Suppressor macrophage treated with lipopolysaccharide for 4 hours (primary cell): ENCODE results near the gene MIA2.
"Not testable (repeated sequence)": the region's sequence is repeated elsewhere in the genome, so short reads cannot be mapped to it uniquely, and the experiment has no call there.

Experiments used
- DNase-seq: peaks from one replicate; pipeline ENCODE4 v3.0.0-alpha.2; 2020

Gene MIA2

DNA sequence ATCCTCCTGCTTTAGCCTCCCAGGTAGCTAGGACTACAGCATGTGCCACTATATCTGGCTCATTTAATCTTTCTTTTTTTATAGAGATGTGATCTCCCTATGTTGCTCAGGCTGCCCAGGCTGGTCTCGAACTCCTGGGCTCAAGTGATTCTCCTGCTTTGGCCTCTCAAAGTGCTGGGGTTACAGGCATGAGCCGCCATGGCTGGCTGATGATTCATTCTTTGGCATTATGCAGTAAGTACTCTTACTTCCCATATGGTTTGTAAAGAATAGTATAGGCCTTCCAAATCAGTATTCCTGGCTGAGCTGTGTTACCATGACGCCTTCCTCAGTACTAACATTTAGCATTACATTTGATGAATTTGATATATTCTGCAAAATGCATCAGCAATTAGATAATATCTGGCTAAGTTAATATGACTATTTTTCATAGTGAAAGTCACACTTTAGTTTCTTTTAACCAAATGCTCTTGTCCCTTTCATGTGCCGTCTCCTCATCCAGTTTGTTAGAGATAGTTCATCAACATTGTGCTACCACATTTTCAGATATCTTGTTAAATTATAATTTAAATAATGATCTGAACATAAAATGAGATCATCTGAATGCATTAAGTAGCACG, 3.2 kb upstream of the MIA2 start:
- peak; percentile 7 for DNase-seq

- DNase-seq = peak; percentile 72
Observed at GRCh38 chr14:39231751-39232553, 1.8 kb upstream of the MIA2 start.

- peak; percentile 77 for DNase-seq
Observed at GRCh38 chr14:39232554-39233415, 930 bp upstream of the MIA2 start.

DNA sequence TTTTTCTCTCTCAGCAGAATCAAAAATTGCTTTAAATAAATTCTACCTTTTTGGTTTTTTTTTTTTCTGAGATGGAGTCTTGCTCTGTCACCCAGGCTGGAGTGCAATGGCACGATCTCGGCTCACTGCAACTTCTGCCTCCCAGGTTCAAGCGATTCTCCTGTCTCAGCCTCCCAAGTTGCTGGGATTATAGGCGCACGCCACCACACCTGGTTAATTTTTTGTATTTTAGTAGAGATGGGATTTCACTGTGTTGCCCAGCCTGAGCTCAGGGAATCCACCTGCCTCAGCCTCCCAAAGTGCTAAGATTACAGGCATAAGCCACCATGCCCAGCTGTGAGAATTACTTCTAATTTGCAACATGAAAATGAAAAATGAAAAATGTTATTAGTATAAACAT, 1.3 kb downstream of the MIA2 start:
- DNase-seq = not testable (repeated sequence)

- DNase-seq = not testable (repeated sequence)
Observed at GRCh38 chr14:39235466-39235865, 1.8 kb downstream of the MIA2 start.

GRCh38 chr14:39240769-39241168, 7.1 kb downstream of the MIA2 start:
- DNase-seq = no peak

GRCh38 chr14:39241637-39242036, 7.9 kb downstream of the MIA2 start:
- no peak for DNase-seq

DNA sequence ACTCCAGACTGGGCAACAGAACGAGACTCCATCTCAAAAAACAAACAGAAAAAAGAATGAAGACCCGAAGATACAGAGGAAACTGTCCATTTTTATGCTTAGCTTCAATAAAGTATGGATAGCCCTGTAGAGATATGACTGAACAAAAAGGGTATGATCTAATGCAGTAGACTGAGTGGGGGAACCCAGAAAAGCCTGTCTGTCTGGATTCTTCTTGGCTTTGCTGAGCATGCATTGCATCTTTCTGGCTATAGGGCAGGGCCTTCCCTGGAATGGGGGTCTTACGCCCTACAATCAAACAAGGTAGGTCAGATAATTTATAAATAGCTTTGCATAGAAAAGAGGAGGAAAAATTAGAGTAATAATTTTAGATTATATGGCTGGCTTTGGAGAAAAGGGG, 10.1 kb downstream of the MIA2 start:
- DNase-seq = no peak

DNA sequence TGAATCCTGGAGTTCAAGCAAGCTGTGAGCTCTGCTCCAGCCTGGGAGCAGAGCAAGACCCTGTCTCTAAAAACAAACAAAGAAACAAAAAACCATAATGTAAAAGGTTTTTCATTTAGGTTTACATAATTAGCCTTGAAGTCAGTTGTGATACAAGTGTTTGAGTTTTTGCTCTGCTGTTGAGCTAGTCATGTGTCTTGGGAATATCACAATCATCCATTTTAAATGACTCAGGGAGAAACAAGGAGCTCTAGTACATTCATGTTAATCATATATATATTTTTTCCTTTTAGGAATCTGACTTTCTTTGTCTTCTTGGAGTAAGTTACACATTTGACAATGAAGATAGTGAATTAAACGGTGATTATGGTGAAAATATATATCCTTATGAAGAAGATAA, 12.9 kb downstream of the MIA2 start:
- no peak for DNase-seq

- no peak for DNase-seq
Observed at GRCh38 chr14:39247256-39247655, 13.5 kb downstream of the MIA2 start.

DNA sequence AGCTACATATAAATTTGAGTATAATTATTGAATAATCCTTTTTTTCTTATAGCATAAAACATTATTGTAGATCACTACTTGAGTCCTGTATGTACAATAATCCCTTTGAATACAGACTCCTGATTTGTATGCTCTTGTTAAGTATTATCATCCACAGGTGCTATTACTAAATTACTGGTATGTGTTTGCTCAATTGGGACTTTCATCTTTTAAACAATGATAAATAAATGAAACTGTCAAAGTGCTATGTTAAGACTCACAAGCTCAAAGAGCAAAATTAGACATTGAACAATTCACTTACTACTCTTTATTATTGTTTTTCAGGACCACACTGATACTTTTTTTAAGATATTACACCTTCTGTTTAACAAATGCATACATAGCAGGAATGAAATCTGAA, 17.8 kb downstream of the MIA2 start:
- no peak for DNase-seq

DNA sequence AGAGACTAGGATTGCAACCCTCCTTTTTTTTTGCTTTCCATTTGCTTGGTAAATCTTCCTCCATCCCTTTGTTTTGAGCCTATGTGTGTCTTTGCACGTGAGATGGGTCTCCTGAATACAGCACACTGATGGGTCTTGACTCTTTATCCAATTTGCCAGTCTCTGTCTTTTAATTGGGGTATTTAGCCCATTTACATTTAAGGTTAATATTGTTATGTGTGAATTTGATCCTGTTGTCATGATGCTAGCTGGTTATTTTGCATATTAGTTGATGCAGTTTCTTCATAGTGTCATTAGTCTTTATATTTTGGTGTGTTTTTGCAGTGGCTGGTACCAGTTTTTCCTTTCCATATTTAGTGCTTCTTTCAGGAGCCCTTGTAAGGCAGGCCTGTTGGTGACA, 23.7 kb downstream of the MIA2 start:
- DNase-seq = not testable (repeated sequence)

GRCh38 chr14:39258782-39259545, 25.2 kb downstream of the MIA2 start:
- no peak for DNase-seq

GRCh38 chr14:39260161-39260560, 26.4 kb downstream of the MIA2 start:
- DNase-seq = not testable (repeated sequence)

DNA sequence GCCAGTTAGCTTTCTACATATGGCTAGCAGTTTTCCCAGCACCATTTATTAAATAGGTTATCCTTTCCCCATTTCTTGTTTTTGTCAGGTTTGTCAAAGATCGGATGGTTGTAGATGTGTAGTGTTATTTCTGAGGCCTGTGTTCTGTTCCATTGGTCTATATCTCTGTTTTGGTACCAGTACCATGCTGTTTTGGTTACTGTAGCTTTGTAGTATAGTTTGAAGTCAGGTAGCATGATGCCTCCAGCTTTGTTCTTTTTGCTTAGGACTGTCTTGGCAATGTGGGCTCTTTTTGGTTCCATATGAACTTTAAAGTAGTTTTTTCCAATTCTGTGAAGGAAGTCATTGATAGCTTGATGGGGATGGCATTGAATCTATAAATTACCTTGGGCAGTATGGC, 28.5 kb downstream of the MIA2 start:
- DNase-seq = not testable (repeated sequence)

- DNase-seq = no peak
Observed at GRCh38 chr14:39264057-39264456, 30.3 kb downstream of the MIA2 start.

- no peak for DNase-seq
Observed at GRCh38 chr14:39264558-39264957, 30.8 kb downstream of the MIA2 start.

GRCh38 chr14:39265033-39265432, 31.3 kb downstream of the MIA2 start:
- DNase-seq = peak; percentile 17

DNA sequence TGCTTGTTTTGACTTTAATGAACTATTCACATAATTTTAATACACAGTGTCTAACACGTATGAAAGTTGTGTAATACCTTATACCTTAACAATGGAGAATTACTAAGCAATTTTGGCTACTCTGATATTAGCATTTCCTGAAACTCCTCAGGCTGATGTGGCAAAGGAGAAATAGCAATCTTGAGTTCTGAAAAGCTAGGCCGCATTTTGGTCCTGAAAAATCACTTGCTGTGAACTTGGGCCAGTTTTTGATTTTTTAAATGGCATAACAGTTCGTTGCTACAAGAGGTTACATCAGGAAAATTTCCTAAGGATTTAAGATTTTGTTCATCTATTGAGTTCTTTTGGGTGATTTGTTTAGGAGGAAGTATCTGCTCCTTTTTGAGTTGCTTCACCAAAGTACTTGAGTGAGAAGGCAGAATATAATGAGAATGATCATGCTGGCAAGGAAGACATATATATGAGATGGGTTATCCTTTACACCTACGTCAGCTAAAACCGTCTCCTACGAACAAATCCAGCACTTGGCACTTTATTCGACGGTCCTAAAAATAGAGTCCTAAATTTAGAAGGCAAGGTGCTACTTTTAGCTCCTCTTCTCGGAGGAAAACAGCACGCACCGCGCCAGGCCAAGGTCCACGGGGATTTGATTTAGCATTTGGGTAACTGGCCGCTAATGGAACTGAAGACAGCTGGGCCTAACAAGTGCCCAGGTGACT, 32.2 kb downstream of the MIA2 start:
- peak; percentile 31 for DNase-seq

- DNase-seq = no peak
Observed at GRCh38 chr14:39266525-39266870, 32.8 kb downstream of the MIA2 start.

DNA sequence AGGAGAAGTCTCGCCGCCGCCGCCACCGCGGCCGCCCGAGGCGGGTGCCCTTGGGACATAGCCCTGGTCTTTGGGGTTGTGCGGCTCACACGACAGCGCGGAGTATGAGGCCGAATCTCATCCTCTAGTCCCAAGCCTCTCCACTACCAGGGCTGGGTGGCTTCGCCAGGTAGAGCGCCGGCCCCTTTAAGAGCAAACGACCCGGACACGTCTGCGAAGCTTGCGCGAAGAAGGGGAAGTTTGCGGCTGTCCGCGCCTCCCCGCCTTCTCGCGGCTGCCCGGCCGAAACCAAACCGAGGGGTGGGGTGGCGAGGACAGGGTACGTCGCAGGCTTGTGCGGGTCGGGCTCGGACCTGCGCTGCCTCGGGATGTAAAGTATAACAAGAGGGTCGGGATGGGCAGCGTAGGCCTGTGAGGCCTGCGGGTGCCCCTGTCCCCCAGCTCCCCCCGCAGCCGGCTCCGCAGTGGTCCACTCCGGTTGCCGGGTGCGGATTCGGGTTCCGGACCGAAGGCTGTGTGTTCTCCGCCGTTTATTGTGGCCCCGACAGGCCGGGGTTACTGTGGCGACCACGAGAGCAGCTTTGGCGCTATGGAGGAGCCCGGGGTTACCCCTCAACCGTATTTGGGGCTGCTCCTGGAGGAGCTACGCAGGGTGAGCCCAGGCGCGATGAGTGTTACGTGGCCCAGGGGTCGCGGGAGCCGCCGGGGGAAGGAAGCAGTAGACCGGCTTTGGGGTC, 33.3 kb downstream of the MIA2 start:
- peak; percentile 88 for DNase-seq

- DNase-seq = peak; percentile 4
Observed at GRCh38 chr14:39267608-39268005, 33.9 kb downstream of the MIA2 start.
